ENCODE measurements around the gene TMEM266. TPM values are rescaled to one million over a fixed set of nuclear protein-coding genes. Genes with fewer than 3 reads are reported as not detected.

The TMEM266 gene
- total RNA-seq, 1 donor from 2014 or later, result not detected

GRCh38 chr15:76217882-76218217, 158.1 kb downstream of the TMEM266 start:
- Histone ChIP-seq H3K27me3 (ENCODE audit: control insufficient read depth in 3 of 3, insufficient read depth in 3 of 3, low read length in 3 of 3) (no peaks in the 10 kb centered on the region), H3K9ac (ENCODE audit: low read depth in 1 of 3, low read length in 3 of 3) (no peak overlapping the region), H3K4me3 (ENCODE audit: low read length in 3 of 3) (no peak overlapping the region), H3K9me3 (ENCODE audit: control insufficient read depth in 3 of 3, low read length in 3 of 3) (no peaks in the 10 kb centered on the region), H3K36me3 (ENCODE audit: control insufficient read depth in 3 of 3, insufficient read depth in 3 of 3, low read length in 3 of 3) (peaks cover 10 to 19% (median 16%) of the 10 kb centered on the region in 3 donors), H3K4me1 (ENCODE audit: control insufficient read depth in 3 of 3, insufficient read depth in 3 of 3, low read length in 3 of 3) (peaks cover 5 to 9% (median 8%) of the 10 kb centered on the region in 3 donors), H3K27ac (ENCODE audit: low read depth, low read length) (no peak overlapping the region)

- Histone ChIP-seq H3K27me3 (ENCODE audit: control insufficient read depth in 3 of 3, insufficient read depth in 3 of 3, low read length in 3 of 3) (no peaks in the 10 kb centered on the region), H3K9ac (ENCODE audit: low read depth in 1 of 3, low read length in 3 of 3) (no peak overlapping the region), H3K36me3 (ENCODE audit: control insufficient read depth in 3 of 3, insufficient read depth in 3 of 3, low read length in 3 of 3) (peaks cover 5 to 11% (median 10%) of the 10 kb centered on the region in 3 donors), H3K4me3 (ENCODE audit: low read length in 3 of 3) (no peak overlapping the region), H3K9me3 (ENCODE audit: control insufficient read depth in 3 of 3, low read length in 3 of 3) (no peaks in the 10 kb centered on the region), H3K4me1 (ENCODE audit: control insufficient read depth in 3 of 3, insufficient read depth in 3 of 3, low read length in 3 of 3) (peaks cover 5 to 8% (median 6%) of the 10 kb centered on the region in 3 donors), H3K27ac (ENCODE audit: low read depth, low read length) (no peak overlapping the region)
These were observed 161.4 kb downstream of the TMEM266 start for GRCh38 chr15:76221085-76221767.

GRCh38 chr15:76222159-76222558, 162.4 kb downstream of the TMEM266 start:
- Histone ChIP-seq H3K4me1 (ENCODE audit: control insufficient read depth in 3 of 3, insufficient read depth in 3 of 3, low read length in 3 of 3) (peaks cover 5 to 7% (median 6%) of the 10 kb centered on the region in 3 donors), H3K9ac (ENCODE audit: low read depth in 1 of 3, low read length in 3 of 3) (no peak overlapping the region), H3K9me3 (ENCODE audit: control insufficient read depth in 3 of 3, low read length in 3 of 3) (no peaks in the 10 kb centered on the region), H3K27ac (ENCODE audit: low read depth, low read length) (no peak overlapping the region), H3K27me3 (ENCODE audit: control insufficient read depth in 3 of 3, insufficient read depth in 3 of 3, low read length in 3 of 3) (no peaks in the 10 kb centered on the region), H3K36me3 (ENCODE audit: control insufficient read depth in 3 of 3, insufficient read depth in 3 of 3, low read length in 3 of 3) (peaks cover 5 to 11% (median 10%) of the 10 kb centered on the region in 3 donors), H3K4me3 (ENCODE audit: low read length in 3 of 3) (no peak overlapping the region)

GRCh38 chr15:76223521-76223920, 163.7 kb downstream of the TMEM266 start:
- Histone ChIP-seq H3K9ac (ENCODE audit: low read depth in 1 of 3, low read length in 3 of 3) (no peak overlapping the region), H3K36me3 (ENCODE audit: control insufficient read depth in 3 of 3, insufficient read depth in 3 of 3, low read length in 3 of 3) (peaks cover 5 to 11% (median 10%) of the 10 kb centered on the region in 3 donors), H3K27me3 (ENCODE audit: control insufficient read depth in 3 of 3, insufficient read depth in 3 of 3, low read length in 3 of 3) (no peaks in the 10 kb centered on the region), H3K4me1 (ENCODE audit: control insufficient read depth in 3 of 3, insufficient read depth in 3 of 3, low read length in 3 of 3) (no peaks in the 10 kb centered on the region), H3K9me3 (ENCODE audit: control insufficient read depth in 3 of 3, low read length in 3 of 3) (no peaks in the 10 kb centered on the region), H3K4me3 (ENCODE audit: low read length in 3 of 3) (no peak overlapping the region), H3K27ac (ENCODE audit: low read depth, low read length) (no peak overlapping the region)

GRCh38 chr15:76229266-76229665, 169.5 kb downstream of the TMEM266 start:
- Histone ChIP-seq H3K4me3 (ENCODE audit: low read length in 3 of 3) (no peak overlapping the region), H3K27ac (ENCODE audit: low read depth, low read length) (no peak overlapping the region), H3K4me1 (ENCODE audit: control insufficient read depth in 3 of 3, insufficient read depth in 3 of 3, low read length in 3 of 3) (peaks cover 0 to 2% (median 0%) of the 10 kb centered on the region in 3 donors), H3K9me3 (ENCODE audit: control insufficient read depth in 3 of 3, low read length in 3 of 3) (no peaks in the 10 kb centered on the region), H3K27me3 (ENCODE audit: control insufficient read depth in 3 of 3, insufficient read depth in 3 of 3, low read length in 3 of 3) (no peaks in the 10 kb centered on the region), H3K36me3 (ENCODE audit: control insufficient read depth in 3 of 3, insufficient read depth in 3 of 3, low read length in 3 of 3) (peaks cover 7 to 18% (median 17%) of the 10 kb centered on the region in 3 donors), H3K9ac (ENCODE audit: low read depth in 1 of 3, low read length in 3 of 3) (no peak overlapping the region)

- H3K36me3 ChIP-seq (ENCODE audit: control insufficient read depth in 3 of 3, insufficient read depth in 3 of 3, low read length in 3 of 3), result peaks cover 4 to 9% (median 8%) of the 10 kb centered on the region in 3 donors
- H3K27ac ChIP-seq (ENCODE audit: low read depth, low read length), result no peak overlapping the region
- H3K4me3 ChIP-seq (ENCODE audit: low read length in 3 of 3), result no peak overlapping the region
- H3K9ac ChIP-seq (ENCODE audit: low read depth in 1 of 3, low read length in 3 of 3), result no peak overlapping the region
- peaks cover 0 to 2% (median 0%) of the 10 kb centered on the region in 3 donors for H3K4me1 ChIP-seq (ENCODE audit: control insufficient read depth in 3 of 3, insufficient read depth in 3 of 3, low read length in 3 of 3)
- H3K27me3 ChIP-seq (ENCODE audit: control insufficient read depth in 3 of 3, insufficient read depth in 3 of 3, low read length in 3 of 3), result no peaks in the 10 kb centered on the region
- no peaks in the 10 kb centered on the region for H3K9me3 ChIP-seq (ENCODE audit: control insufficient read depth in 3 of 3, low read length in 3 of 3)
These were observed 174.1 kb downstream of the TMEM266 start for GRCh38 chr15:76233921-76234320.

- no peak overlapping the region for H3K4me3 ChIP-seq (ENCODE audit: low read length in 3 of 3)
- H3K36me3 ChIP-seq (ENCODE audit: control insufficient read depth in 3 of 3, insufficient read depth in 3 of 3, low read length in 3 of 3), result peaks cover 4 to 5% (median 5%) of the 10 kb centered on the region in 3 donors
- no peaks in the 10 kb centered on the region for H3K27me3 ChIP-seq (ENCODE audit: control insufficient read depth in 3 of 3, insufficient read depth in 3 of 3, low read length in 3 of 3)
- H3K27ac ChIP-seq (ENCODE audit: low read depth, low read length), result no peak overlapping the region
- H3K9me3 ChIP-seq (ENCODE audit: control insufficient read depth in 3 of 3, low read length in 3 of 3), result no peaks in the 10 kb centered on the region
- H3K9ac ChIP-seq (ENCODE audit: low read depth in 1 of 3, low read length in 3 of 3), result peak overlapping the region in 1 of 3 donors; percentile 27
- H3K4me1 ChIP-seq (ENCODE audit: control insufficient read depth in 3 of 3, insufficient read depth in 3 of 3, low read length in 3 of 3), result peaks cover 0 to 2% (median 0%) of the 10 kb centered on the region in 3 donors
These were observed 174.6 kb downstream of the TMEM266 start for GRCh38 chr15:76234337-76234889.

GRCh38 chr15:76235186-76235826, 175.5 kb downstream of the TMEM266 start:
- Histone ChIP-seq H3K4me3 (ENCODE audit: low read length in 3 of 3) (no peak overlapping the region), H3K9ac (ENCODE audit: low read depth in 1 of 3, low read length in 3 of 3) (peak overlapping the region in 1 of 3 donors; percentile 27), H3K4me1 (ENCODE audit: control insufficient read depth in 3 of 3, insufficient read depth in 3 of 3, low read length in 3 of 3) (no peaks in the 10 kb centered on the region), H3K27ac (ENCODE audit: low read depth, low read length) (no peak overlapping the region), H3K9me3 (ENCODE audit: control insufficient read depth in 3 of 3, low read length in 3 of 3) (no peaks in the 10 kb centered on the region), H3K27me3 (ENCODE audit: control insufficient read depth in 3 of 3, insufficient read depth in 3 of 3, low read length in 3 of 3) (no peaks in the 10 kb centered on the region), H3K36me3 (ENCODE audit: control insufficient read depth in 3 of 3, insufficient read depth in 3 of 3, low read length in 3 of 3) (peaks cover 4 to 5% (median 5%) of the 10 kb centered on the region in 3 donors)

- no peaks in the 10 kb centered on the region for H3K27me3 ChIP-seq (ENCODE audit: control insufficient read depth in 3 of 3, insufficient read depth in 3 of 3, low read length in 3 of 3)
- H3K36me3 ChIP-seq (ENCODE audit: control insufficient read depth in 3 of 3, insufficient read depth in 3 of 3, low read length in 3 of 3), result no peaks in the 10 kb centered on the region
- no peak overlapping the region for H3K27ac ChIP-seq (ENCODE audit: low read depth, low read length)
- no peaks in the 10 kb centered on the region for H3K4me1 ChIP-seq (ENCODE audit: control insufficient read depth in 3 of 3, insufficient read depth in 3 of 3, low read length in 3 of 3)
- no peaks in the 10 kb centered on the region for H3K9me3 ChIP-seq (ENCODE audit: control insufficient read depth in 3 of 3, low read length in 3 of 3)
- no peak overlapping the region for H3K4me3 ChIP-seq (ENCODE audit: low read length in 3 of 3)
- H3K9ac ChIP-seq (ENCODE audit: low read depth in 1 of 3, low read length in 3 of 3), result no peak overlapping the region
These were observed 176.6 kb downstream of the TMEM266 start for GRCh38 chr15:76236350-76236749.

GRCh38 chr15:76239786-76240185, 180.0 kb downstream of the TMEM266 start:
- Histone ChIP-seq H3K27ac (ENCODE audit: low read depth, low read length) (no peak overlapping the region), H3K36me3 (ENCODE audit: control insufficient read depth in 3 of 3, insufficient read depth in 3 of 3, low read length in 3 of 3) (peaks cover 0 to 7% (median 0%) of the 10 kb centered on the region in 3 donors), H3K9me3 (ENCODE audit: control insufficient read depth in 3 of 3, low read length in 3 of 3) (no peaks in the 10 kb centered on the region), H3K9ac (ENCODE audit: low read depth in 1 of 3, low read length in 3 of 3) (no peak overlapping the region), H3K4me3 (ENCODE audit: low read length in 3 of 3) (no peak overlapping the region), H3K4me1 (ENCODE audit: control insufficient read depth in 3 of 3, insufficient read depth in 3 of 3, low read length in 3 of 3) (no peaks in the 10 kb centered on the region), H3K27me3 (ENCODE audit: control insufficient read depth in 3 of 3, insufficient read depth in 3 of 3, low read length in 3 of 3) (no peaks in the 10 kb centered on the region)

Data from skeletal muscle tissue (tissue), 4 donors.